ENCODE measurements around the gene MB21D2.

The MB21D2 gene

DNA sequence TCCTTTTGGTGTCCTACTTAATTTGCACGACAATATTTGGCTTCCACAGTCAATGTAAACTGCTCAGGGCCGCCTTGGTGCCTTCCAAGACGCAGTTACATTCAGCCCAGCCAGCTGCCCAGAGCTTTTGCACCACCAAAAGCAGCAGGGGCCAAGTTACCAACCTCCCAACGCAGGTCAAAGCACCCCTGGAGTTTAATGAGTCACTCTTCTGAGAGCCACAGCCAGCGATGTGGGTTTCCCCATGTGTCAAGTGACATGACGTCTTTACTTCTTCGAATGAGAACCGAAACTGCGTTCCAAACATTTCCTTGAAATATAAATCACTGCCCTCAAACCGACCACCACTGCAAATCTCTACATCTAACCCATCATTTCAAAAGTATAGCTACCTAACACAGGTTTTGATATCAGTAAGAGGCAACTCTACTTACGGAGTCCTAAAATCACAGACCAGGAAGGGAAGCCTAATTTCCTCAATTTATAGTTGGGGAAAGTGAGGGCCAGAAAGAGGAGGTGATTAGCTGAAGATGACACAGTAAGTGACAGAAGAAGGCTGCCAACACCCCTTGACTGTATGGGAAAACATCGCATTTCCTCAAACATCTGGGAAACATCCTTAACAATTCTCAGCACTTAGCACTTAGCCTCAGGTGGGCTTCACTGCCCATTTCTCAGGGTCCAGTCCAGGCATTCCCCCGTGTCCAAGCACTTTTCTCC, 24.5 kb downstream of the MB21D2 start:
- DNase-seq (ENCODE audit: low read depth in 2 of 2, low spot score in 1 of 2), result peak; percentile 8 to 19

DNA sequence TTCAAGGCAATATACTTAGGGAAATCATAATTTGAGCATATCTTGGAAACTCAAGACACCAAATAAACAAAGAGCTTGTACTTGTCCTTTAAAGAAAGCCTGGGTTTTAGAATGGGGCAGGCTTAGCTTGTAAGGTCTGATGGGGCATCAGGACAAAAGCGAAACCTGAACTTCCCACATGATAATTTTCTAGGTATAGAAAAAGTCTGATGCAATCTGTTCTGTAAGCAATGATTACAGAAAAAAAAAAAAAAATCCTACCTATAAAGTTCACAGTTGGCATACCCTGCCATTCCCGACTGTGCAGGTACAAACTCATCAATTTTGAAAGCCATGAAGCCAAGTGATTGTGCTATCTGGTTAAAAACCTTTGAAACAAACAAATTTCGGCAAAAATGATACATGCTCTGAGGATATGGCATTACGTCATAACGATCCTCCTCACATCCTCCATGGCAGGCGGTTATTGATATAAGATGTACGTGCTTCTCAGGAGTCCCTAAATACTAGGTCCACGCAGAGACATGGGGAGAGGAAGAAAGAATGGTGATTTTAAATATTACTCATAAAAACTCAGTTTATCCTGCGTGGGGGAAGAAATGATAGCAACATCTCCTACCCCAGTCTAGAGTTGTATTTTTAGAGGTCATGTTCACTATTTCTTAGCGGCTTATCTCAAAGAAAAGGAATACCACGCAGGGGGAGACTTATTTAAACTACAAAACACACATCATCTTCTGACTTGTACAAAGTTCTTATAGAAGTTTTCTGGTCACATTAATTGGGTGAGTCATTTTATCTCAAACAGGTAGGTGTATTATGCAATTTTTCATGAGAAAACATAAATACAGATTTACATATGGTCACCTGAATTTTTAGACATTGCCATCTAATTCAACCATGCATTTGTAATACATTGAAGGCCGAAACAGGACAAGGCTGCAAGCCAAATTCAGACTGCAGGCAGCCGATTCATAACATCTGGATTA, 27.0 kb downstream of the MB21D2 start:
- DNase-seq (ENCODE audit: low read depth in 2 of 2, low spot score in 1 of 2), result no peak

DNA sequence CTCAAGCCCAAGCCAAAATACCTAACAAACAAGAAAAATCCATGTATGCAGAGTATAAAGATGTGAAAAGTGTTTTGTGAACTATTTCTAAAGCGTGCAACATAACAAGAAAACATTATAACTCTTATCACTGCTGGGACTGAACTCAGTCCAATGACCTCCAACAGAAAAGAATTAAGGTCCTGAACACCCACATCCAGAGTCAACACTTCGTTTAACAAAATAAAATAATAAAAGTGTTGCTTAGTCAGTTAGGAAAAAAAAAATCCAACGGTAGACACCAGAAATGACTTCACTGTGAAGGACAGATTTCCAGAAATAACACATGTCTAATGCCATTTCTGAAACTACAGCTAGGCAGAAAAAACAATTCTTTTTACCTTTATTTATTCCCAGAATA, 28.0 kb downstream of the MB21D2 start:
- no peak for DNase-seq (ENCODE audit: low read depth in 2 of 2, low spot score in 1 of 2)

DNA sequence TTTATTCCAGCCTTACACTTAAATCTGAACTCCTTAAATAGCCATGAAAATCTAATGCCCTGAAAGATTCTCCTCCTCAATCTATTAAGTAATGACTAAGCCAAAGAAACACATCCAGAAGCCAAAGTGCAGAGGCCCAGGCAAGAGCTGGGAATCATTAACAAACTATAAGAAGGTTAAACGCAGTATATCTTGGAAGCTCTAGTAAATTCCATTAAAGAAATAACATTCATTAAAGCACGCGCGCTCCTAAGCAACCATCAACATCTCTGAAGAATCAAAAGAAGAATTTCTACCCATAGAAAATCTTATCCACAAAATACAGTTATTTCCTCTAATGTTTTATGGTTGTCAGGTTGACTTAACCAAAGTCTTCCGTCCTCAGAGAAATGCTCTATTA, 29.5 kb downstream of the MB21D2 start:
- no peak for DNase-seq (ENCODE audit: low read depth in 2 of 2, low spot score in 1 of 2)

DNA sequence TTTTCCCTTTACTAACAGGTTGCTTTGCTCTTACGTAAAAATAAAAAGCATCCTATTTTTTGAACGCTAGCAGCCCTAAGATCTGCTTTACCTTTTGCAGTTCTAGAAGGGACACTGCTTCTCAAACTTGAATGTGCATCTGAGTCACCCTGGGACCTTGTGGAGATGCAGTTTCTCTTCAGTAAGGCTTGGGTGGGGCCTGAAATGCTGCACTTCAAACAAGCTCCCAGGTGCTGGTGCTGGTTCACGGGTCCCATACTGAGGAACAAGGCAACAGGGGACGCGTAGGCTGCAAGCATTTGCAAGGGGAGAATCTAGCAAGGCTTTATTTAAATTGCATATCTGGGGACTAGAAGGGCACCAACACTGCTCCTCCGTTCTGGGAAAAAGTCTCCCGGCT, 30.0 kb downstream of the MB21D2 start:
- no peak for DNase-seq (ENCODE audit: low read depth in 2 of 2, low spot score in 1 of 2)

- no peak for DNase-seq (ENCODE audit: low read depth in 2 of 2, low spot score in 1 of 2)
Observed at GRCh38 chr3:192887047-192887446, 30.6 kb downstream of the MB21D2 start.

- no peak for DNase-seq (ENCODE audit: low read depth in 2 of 2, low spot score in 1 of 2)
Observed at GRCh38 chr3:192884777-192885773, 32.6 kb downstream of the MB21D2 start.

DNA sequence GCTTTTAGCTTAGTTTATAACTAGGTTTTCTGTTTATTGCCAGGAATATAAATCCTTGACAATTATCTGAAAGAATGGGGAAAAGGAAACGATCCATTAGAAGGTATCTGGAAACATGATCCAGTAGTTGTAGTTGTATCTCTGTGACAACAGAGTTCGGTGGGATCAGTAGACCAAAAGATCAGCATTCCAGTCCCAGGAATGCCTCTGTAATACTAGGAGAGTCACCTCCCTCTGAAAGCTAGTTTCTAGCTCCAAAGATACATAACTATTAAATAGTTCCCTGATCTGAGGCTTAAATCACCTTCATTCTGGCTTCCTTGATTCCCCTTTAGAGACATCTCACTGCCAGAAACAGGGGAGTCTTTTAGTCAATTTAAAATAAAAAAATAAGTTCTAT, 34.1 kb downstream of the MB21D2 start:
- DNase-seq (ENCODE audit: low read depth in 2 of 2, low spot score in 1 of 2), result no peak

- no peak for DNase-seq (ENCODE audit: low read depth in 2 of 2, low spot score in 1 of 2)
Observed at GRCh38 chr3:192881159-192881786, 36.4 kb downstream of the MB21D2 start.

- DNase-seq (ENCODE audit: low read depth in 2 of 2, low spot score in 1 of 2), result no peak
Observed at GRCh38 chr3:192880313-192880712, 37.3 kb downstream of the MB21D2 start.

DNA sequence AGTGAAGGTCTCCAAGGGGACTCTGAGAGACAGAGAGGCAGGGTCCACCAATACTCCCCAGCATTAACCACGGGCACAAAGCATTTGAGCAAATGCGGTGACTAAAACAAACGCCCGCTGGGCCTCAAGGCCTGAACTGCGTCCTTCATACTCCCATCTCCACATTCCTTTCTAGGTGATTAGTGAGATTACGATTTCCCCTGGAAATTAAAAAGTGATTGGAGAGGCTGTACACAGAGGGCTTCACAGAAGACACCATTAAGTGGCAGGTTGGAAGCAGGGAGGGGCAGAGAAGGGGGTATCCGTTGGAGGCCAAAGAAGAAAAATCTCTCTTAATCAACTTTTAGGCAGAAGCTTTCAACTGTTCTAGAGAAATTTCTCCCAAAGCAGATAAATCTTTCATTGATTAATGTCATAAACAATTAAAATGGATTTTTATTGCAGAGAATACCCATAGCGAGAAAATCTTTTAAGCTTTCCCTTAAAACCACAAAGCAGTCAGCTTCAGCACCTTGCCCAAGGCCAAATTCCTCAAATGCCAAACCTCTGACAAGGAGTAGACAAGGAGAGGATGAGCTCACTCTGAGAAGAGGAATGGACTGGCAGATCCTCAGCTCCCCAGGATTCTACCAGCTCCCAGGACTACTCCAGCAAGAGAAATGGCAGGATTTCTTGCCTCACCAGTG, 38.2 kb downstream of the MB21D2 start:
- DNase-seq (ENCODE audit: low read depth in 2 of 2, low spot score in 1 of 2), result no peak

DNA sequence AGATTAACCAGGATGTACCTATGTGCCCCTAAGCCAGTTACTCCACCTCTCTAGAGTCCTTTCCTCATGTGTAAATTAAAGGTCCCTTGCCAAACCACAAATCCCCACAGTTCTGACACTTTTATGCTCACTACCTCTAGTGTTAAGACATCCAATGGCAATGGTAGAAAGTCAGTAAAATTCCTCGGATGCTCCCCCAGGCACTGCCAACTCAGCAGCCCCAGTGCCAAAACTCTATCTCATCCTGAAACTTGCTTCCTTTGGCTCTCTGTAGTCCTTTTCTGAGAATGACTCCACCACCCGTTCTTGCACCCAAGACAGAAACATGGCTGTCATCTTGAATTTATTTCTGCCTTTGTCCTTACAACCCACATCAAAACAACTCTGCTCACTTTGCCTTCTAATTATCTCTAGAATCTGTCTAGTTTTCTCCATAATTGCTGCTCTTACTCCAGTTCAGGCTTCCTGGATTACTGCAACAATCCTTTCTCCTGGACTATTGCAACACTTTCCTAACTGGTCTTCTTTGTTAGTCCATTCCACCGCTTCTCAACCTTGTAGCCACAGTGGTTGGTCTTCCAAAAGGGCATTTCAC, 41.6 kb downstream of the MB21D2 start:
- DNase-seq (ENCODE audit: low read depth in 2 of 2, low spot score in 1 of 2), result no peak

DNA sequence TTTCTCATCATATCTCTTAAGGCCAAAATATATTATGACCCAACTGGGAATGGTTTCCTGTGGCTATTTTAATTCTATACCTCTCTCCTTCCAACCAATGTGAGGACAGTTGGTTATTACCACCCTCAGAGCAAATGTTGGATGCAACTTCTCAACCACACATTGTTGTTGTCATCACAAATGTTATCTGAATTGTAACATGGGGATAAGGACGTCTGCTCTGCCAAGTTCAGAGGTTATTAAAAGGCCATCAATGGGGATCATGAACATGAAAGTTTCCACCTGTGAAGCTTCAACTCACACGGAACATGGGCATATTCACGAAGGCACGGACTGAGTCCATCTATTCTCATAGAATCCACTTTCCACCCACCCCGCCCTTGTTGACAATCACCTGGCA, 46.8 kb downstream of the MB21D2 start:
- DNase-seq (ENCODE audit: low read depth in 2 of 2, low spot score in 1 of 2), result no peak

- no peak for DNase-seq (ENCODE audit: low read depth in 2 of 2, low spot score in 1 of 2)
Observed at GRCh38 chr3:192869131-192870031, 48.3 kb downstream of the MB21D2 start.

- no peak for DNase-seq (ENCODE audit: low read depth in 2 of 2, low spot score in 1 of 2)
Observed at GRCh38 chr3:192867645-192868044, 50.0 kb downstream of the MB21D2 start.

DNA sequence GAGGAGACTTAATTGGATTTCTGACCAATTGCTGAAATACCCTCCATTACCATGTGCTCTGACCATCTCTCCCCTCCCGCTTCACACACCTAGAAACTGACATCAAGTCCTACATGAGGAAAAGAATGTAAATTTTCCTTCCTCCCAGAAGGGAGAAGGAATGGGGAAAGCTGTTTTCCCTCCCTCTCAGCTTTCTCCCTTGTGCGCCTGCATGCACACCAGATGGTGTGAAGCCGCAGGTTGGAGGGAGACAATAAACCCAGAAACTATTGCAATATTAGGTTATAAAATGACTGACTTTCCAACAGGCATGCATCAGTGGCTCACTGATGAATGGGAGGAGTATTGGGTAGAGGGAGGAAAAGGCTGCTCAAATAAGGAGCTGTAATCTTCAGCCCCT, 50.9 kb downstream of the MB21D2 start:
- DNase-seq (ENCODE audit: low read depth in 2 of 2, low spot score in 1 of 2), result no peak

GRCh38 chr3:192864941-192865340, 52.7 kb downstream of the MB21D2 start:
- DNase-seq (ENCODE audit: low read depth in 2 of 2, low spot score in 1 of 2), result no peak

GRCh38 chr3:192863091-192863420, 54.6 kb downstream of the MB21D2 start:
- no peak for DNase-seq (ENCODE audit: low read depth in 2 of 2, low spot score in 1 of 2)

Measured in stimulated activated CD8-positive, alpha-beta memory T cell treated with anti-CD3 and anti-CD28 coated beads, Interleukin-4, amount 100 ng/mL, for 4 hours (primary cell).